Bronchial epithelial cell (primary cell): ENCODE measurements around the gene YWHAG. TPM values are rescaled to one million over a fixed set of nuclear protein-coding genes. Genes with fewer than 3 reads are reported as not detected.

Experiments
- DNase-seq: peaks from one replicate; pipeline ENCODE4 v3.0.0-alpha.2; 2010; ENCODE audit warnings: low read depth
- FAIRE-seq: peaks from 2 replicates; lab custom pipeline; 2011; peaks lifted over from hg19 to GRCh38; lab: Jason Lieb, UNC
- H3K27me3 ChIP-seq: 2 replicates; pipeline ENCODE4 v1.5.1; 2011; ENCODE audit warnings: low read length; ENCODE audit not compliant: control insufficient read depth, insufficient read depth
- H3K36me3 ChIP-seq: 2 replicates; pipeline ENCODE4 v1.5.1; 2011; ENCODE audit warnings: low read length; ENCODE audit not compliant: control insufficient read depth, insufficient read depth
- H3K4me3 ChIP-seq: 2 replicates; pipeline ENCODE4 v1.5.1; 2011; ENCODE audit warnings: mild to moderate bottlenecking, low read depth, low read length, control low read depth
- CTCF ChIP-seq: IDR thresholded peaks from 2 replicates; pipeline ENCODE4 v1.5.1; 2011; ENCODE audit warnings: mild to moderate bottlenecking, moderate library complexity, low read length, control low read depth, inconsistent platforms; ENCODE audit not compliant: insufficient read depth, severe bottlenecking
- total RNA-seq: library from RNA; depleted of rRNA; stranded (reverse); fragments of >200 nt; gene quantifications from 2 replicates; pipeline ENCODE4 v1.2.1, GENCODE V29; 2014

Gene YWHAG
- total RNA-seq, 1 donor from 2014 or later: 112 TPM

- no peak overlapping the region for H3K4me3 ChIP-seq
- no peak for DNase-seq
- TF ChIP-seq CTCF: no peak
- H3K27me3 ChIP-seq: no peaks in the 10 kb centered on the region
- no peak for FAIRE-seq
- peaks cover 20% of the 10 kb centered on the region for H3K36me3 ChIP-seq
Observed at GRCh38 chr7:76334320-76334967, 24.3 kb downstream of the YWHAG start.

- no peak for FAIRE-seq
- Histone ChIP-seq H3K36me3 (peaks cover 21% of the 10 kb centered on the region), H3K27me3 (no peaks in the 10 kb centered on the region), H3K4me3 (no peak overlapping the region)
- TF ChIP-seq CTCF: no peak
- no peak for DNase-seq
Observed at GRCh38 chr7:76333511-76334101, 25.2 kb downstream of the YWHAG start.

- no peak for FAIRE-seq
- no peak for TF ChIP-seq CTCF
- Histone ChIP-seq H3K36me3 (peaks cover 21% of the 10 kb centered on the region), H3K4me3 (no peak overlapping the region), H3K27me3 (no peaks in the 10 kb centered on the region)
- no peak for DNase-seq
Observed at GRCh38 chr7:76332078-76332477, 26.7 kb downstream of the YWHAG start.

GRCh38 chr7:76330673-76331072 lies 28.1 kb downstream of the YWHAG start:
- H3K36me3 ChIP-seq: peaks cover 20% of the 10 kb centered on the region

GRCh38 chr7:76330261-76330660 lies 28.5 kb downstream of the YWHAG start:
- DNase-seq (no peak), FAIRE-seq (no peak)
- Histone ChIP-seq H3K4me3 (no peak overlapping the region), H3K36me3 (peaks cover 20% of the 10 kb centered on the region), H3K27me3 (no peaks in the 10 kb centered on the region)
- TF ChIP-seq CTCF: no peak

More at GRCh38 chr7:76330673-76331072, 28.1 kb downstream of the YWHAG start:
- FAIRE-seq: no peak
- H3K27me3 ChIP-seq: no peaks in the 10 kb centered on the region
- no peak for DNase-seq
- no peak overlapping the region for H3K4me3 ChIP-seq
- no peak for TF ChIP-seq CTCF
